ENCODE measurements around the gene CUBN.
A peak's percentile ranks its signal among the peaks of the same experiment; 100 is the strongest.

CUBN gene

GRCh38 chr10:16927546-16927945, 202.1 kb downstream of the CUBN start:
- no peak for DNase-seq (ENCODE audit: low read depth in 2 of 2, low spot score in 1 of 2)

GRCh38 chr10:16923726-16924125, 205.9 kb downstream of the CUBN start:
- no peak for DNase-seq (ENCODE audit: low read depth in 2 of 2, low spot score in 1 of 2)

GRCh38 chr10:16923309-16923708, 206.3 kb downstream of the CUBN start:
- DNase-seq (ENCODE audit: low read depth in 2 of 2, low spot score in 1 of 2), result no peak

GRCh38 chr10:16919121-16919982, 210.3 kb downstream of the CUBN start:
- DNase-seq (ENCODE audit: low read depth in 2 of 2, low spot score in 1 of 2), result no peak

- DNase-seq (ENCODE audit: low read depth in 2 of 2, low spot score in 1 of 2), result no peak
Measured at GRCh38 chr10:16916496-16916895, 213.1 kb downstream of the CUBN start.

GRCh38 chr10:16915300-16915699, 214.3 kb downstream of the CUBN start:
- no peak for DNase-seq (ENCODE audit: low read depth in 2 of 2, low spot score in 1 of 2)

GRCh38 chr10:16913266-16913665, 216.3 kb downstream of the CUBN start:
- no peak for DNase-seq (ENCODE audit: low read depth in 2 of 2, low spot score in 1 of 2)

GRCh38 chr10:16910793-16911164, 218.8 kb downstream of the CUBN start:
- no peak for DNase-seq (ENCODE audit: low read depth in 2 of 2, low spot score in 1 of 2)

GRCh38 chr10:16909961-16910792, 219.4 kb downstream of the CUBN start:
- no peak for DNase-seq (ENCODE audit: low read depth in 2 of 2, low spot score in 1 of 2)

- no peak for DNase-seq (ENCODE audit: low read depth in 2 of 2, low spot score in 1 of 2)
Measured at GRCh38 chr10:16909271-16909767, 220.3 kb downstream of the CUBN start.

- no peak for DNase-seq (ENCODE audit: low read depth in 2 of 2, low spot score in 1 of 2)
Measured at GRCh38 chr10:16907687-16908086, 221.9 kb downstream of the CUBN start.

GRCh38 chr10:16905320-16905719, 224.3 kb downstream of the CUBN start:
- no peak for DNase-seq (ENCODE audit: low read depth in 2 of 2, low spot score in 1 of 2)

GRCh38 chr10:16904639-16905061, 225.0 kb downstream of the CUBN start:
- DNase-seq (ENCODE audit: low read depth in 2 of 2, low spot score in 1 of 2), result no peak

GRCh38 chr10:16904049-16904448, 225.6 kb downstream of the CUBN start:
- DNase-seq (ENCODE audit: low read depth in 2 of 2, low spot score in 1 of 2), result no peak

GRCh38 chr10:16902606-16903005, 227.0 kb downstream of the CUBN start:
- no peak for DNase-seq (ENCODE audit: low read depth in 2 of 2, low spot score in 1 of 2)

- no peak for DNase-seq (ENCODE audit: low read depth in 2 of 2, low spot score in 1 of 2)
Measured at GRCh38 chr10:16901106-16901505, 228.5 kb downstream of the CUBN start.

- DNase-seq (ENCODE audit: low read depth in 2 of 2, low spot score in 1 of 2), result no peak
Measured at GRCh38 chr10:16896993-16897392, 232.6 kb downstream of the CUBN start.

- no peak for DNase-seq (ENCODE audit: low read depth in 2 of 2, low spot score in 1 of 2)
Measured at GRCh38 chr10:16894821-16895220, 234.8 kb downstream of the CUBN start.

- no peak for DNase-seq (ENCODE audit: low read depth in 2 of 2, low spot score in 1 of 2)
Measured at GRCh38 chr10:16893664-16894063, 235.9 kb downstream of the CUBN start.

GRCh38 chr10:16891375-16892313, 238.0 kb downstream of the CUBN start:
- DNase-seq (ENCODE audit: low read depth in 2 of 2, low spot score in 1 of 2), result peak; percentile 6 to 20

GRCh38 chr10:16890691-16891090, 238.9 kb downstream of the CUBN start:
- DNase-seq (ENCODE audit: low read depth in 2 of 2, low spot score in 1 of 2), result no peak

Data from stimulated activated CD8-positive, alpha-beta memory T cell treated with anti-CD3 and anti-CD28 coated beads, Interleukin-4, amount 100 ng/mL, for 4 hours (primary cell).